ENCODE results near the gene ITGAE.

Gene ITGAE

DNA sequence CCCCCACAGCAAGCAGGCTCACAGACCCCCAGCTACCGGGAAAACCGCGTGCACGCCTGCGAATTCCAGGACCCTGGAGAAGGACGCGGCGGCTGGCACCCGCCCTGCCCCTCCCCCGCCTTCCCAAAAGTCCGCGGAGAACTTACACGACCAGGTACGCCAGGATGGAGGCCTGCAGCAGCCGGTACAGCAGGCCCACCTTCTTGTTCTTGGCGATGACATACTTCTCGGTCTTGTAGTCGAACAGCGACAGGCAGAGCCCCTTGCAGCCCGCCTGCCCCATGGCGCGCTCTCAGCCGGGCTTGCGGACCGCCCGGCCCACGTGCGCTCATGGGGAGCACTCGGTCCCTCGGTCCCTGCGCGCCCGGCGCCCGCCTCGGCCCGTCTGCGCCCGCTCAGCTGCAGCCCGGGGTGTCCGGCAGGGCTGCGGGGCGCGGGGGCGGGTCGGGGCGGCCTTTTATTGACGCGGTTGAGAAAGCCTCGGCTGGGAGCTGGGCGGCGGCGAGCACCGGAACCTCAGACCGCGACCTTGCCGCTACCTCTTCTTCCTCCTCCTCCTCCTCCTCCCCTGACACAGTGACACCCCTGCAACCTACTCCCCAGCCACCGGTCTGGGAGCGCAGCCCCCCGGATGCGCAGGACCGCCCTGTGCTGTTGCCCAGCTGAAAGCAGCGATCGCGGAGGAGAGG is 105.1 kb downstream of the ITGAE start, which contains the start of gene P2RX5:
TSS of gene P2RX5 (minus strand) at position 433 of the 689 bp plus-strand sequence. CDS start at position 283, 150 bp downstream.
- DNase-seq (ENCODE audit: low read depth in 1 of 2, low spot score in 1 of 2) = peak in 1 of 2 donors; percentile 23

DNA sequence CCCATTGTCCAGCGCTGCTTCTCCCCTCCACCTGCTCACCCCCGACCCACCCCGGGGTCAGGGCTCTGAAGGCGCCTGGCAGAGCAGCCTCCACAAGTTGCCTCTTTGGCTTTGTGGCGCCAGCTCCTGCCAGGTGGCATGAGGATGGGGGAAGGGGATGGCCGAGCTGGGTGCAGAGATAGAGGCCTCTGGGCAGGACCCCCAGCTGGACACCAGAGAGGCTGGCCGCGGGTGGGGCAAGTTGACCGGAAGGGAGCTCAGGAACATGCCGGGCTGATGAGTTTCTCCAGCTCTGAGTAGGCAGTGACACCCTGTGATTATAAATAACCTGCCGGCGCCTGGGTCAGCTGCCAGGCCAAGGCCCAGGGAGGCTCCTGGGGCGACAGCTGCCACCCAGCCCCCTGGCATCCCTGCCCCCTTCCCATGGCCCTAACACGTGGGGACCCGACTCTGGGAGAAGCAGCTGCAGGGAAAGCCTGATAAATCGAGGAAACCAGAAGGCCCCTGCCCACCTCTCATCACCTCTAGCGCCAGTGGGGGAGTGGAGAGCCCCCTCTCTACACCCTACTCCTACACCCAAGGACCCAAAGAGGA is 105.8 kb downstream of the ITGAE start:
- no peak for DNase-seq (ENCODE audit: low read depth in 1 of 2, low spot score in 1 of 2)

DNA sequence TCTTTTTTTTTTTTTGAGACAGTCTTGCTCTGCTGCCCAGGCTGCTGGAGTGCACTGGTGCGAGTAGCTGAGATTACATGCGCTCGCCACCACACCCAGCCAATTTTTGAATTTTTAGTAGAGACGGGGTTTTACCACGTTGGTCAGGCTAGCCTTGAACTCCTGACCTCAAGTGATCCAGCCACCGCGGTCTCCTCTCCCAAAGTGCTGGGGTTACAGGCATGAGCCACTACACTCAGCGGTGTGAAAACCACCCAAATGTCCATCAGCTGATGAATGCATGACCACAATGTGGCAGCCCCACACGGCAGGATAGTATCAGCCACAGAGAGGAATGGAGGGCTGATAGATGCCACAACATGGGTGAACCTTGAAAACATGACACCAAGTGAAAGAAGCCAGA is 107.2 kb downstream of the ITGAE start:
- DNase-seq (ENCODE audit: low read depth in 1 of 2, low spot score in 1 of 2) = no peak

DNA sequence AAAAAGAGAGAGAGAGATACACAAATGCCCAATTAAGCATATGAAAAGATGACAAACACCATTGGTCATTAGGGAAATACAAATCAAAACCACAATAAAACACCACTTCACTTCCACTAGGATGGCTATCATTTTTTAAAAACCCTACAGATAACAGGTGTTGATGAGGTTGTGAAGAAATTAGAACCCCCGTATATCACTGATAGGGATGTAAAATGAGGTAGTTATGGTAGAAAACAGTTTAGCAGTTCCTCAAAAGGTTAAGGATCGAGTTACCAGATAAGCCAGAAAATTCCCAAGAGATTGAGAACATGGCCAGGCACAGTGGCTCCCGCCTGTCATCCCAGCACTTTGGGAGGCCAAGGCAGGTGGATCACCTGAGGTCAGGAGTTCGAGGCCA is 107.8 kb downstream of the ITGAE start:
- no peak for DNase-seq (ENCODE audit: low read depth in 1 of 2, low spot score in 1 of 2)

DNA sequence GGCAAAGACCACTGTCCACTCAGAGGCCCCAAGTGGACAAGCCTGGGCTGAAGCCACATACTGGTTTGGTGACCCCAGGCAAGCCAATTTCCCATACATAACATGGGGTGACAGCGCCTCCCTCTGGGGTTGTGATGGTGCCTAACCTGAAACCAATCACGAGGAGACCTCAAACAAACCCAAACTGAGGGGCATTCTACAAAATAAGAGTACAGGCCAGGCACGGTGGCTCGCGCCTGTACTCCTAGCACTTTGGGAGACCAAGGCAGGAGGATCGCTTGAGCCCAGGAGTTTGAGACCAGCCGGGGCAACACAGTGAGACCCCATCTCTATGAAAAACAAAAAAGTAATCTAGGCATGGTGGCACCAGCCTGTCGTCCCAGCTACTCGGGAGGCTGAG is 108.6 kb downstream of the ITGAE start:
- no peak for DNase-seq (ENCODE audit: low read depth in 1 of 2, low spot score in 1 of 2)

DNA sequence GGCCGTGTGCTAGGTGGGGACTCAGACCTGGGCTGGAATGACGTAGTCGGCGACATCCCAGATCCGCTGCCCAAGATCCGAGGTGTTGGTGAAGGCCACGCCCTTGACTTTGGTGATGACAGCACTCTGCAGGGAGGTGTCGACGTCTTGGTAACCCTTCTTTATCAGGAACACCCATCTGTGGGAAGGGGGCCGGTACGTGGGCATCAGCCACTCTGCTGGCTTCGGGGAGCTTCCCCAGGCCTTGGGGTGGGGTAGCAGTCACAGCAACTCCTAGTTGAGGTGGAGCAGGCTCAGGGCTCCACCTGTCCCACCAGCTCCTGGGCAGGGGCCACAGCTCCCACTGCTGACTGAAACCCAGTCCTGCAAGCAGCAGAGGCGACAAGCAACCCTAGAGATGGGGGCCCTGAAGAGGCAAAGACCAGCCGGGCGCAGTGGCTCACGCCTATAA is 109.3 kb downstream of the ITGAE start:
- no peak for DNase-seq (ENCODE audit: low read depth in 1 of 2, low spot score in 1 of 2)

DNA sequence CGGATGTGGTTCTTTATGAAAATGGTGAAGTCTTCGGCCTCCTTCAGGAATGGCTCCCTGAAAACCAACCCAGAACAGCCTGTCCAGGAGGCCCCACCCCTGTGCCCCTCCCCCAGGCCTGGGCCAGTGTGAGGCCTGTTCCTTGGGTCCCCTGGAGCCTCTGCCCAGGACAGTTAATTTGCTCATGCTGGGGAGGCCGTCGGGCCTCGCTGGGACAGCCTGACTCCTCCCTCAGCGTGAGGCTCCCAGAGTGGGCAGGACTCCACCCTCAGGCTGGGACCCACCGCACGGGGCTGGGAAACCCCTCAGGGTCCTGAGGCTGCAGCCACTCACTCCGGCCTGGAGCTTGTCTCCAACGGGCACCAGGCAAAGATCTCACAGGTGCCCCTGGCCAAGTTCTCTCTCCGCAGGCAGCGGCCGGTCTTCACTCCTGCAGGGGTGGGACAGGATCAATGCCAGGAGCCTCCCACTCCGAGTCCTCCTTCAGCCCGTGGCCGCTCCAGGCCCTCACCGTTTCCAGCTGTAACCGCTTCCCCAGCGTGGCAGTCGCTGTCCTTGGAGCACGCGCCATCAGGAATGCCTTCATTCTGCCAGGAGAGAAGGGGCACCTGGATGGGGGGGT is 110.8 kb downstream of the ITGAE start:
- no peak for DNase-seq (ENCODE audit: low read depth in 1 of 2, low spot score in 1 of 2)

DNA sequence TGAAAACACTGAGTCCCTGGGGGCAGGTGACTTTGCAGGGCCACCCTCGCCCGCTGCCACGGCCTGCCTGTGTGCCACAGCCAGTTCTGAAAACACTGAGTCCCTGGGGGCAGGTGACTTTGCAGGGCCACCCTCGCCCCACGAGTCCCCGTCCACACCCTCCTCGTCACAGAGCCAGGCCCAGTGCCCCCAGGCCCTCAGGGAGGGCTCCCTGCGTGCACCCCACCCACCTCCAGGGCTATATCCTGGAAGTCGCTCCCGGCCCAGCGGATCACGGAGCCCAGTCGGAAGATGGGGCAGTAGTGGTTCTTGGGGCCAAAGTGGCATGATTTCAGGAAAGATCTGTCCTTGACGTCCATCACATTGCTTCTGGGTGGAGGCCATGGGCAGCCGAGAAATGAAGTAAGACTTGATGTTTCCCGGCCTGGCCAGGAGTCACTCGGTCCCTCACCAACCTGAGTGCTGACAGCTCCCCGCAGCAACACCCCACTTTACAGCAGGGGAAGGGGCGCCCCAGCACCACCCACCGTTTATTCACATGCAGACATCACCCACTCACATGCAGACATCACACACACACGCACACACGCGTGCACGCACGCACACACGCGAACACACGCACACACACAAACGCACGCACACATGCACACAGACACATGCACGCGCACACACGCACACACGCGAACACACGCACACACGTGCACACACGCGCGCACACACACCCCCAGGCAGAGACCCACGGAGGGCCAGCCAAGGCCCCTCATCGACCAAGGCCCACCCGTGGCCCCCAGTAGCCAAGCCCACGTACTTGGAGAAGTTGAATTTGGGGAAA is 111.5 kb downstream of the ITGAE start:
- no peak for DNase-seq (ENCODE audit: low read depth in 1 of 2, low spot score in 1 of 2)

DNA sequence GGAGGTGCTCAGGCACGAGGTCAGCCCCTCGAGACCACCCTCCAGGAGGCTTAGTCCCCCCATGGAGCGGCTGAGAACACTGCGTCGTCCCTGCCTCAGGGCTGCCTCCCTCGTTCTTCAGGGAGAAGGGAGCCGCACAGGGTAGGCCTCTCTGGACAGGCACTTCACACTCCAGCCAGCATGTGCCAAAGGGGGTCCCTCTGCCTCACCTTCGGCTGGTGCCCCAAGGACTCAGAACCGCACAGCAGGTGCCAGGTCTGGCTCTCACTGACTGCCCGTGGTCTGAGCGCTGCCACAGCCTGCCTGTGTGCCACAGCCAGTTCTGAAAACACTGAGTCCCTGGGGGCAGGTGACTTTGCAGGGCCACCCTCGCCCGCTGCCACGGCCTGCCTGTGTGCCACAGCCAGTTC is 112.1 kb downstream of the ITGAE start:
- DNase-seq (ENCODE audit: low read depth in 1 of 2, low spot score in 1 of 2) = no peak

DNA sequence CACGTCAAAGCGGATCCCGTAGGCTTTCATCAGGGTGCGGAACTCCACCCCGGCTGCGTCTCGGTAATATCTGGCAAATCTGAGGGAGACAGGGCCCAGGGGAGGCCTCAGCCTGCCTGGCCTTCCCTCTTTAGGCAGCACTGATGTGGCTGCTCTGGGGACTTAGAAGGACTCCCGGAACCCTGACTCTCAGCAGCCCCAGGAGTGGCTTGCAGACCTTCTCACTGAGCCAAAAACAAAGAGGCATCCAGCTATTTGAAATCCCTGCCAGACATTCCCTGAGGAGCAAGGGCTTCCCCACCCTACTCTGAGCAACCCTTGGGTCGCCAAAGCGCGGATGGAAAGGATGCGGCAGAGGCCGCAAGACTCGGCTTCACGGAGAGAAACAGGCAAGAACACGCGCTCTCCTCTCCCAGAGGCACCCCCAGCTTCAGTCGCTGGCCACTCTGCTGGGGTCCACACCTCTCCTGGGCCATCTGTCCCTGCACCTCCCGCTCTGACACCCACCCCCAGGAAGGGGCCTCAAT is 112.9 kb downstream of the ITGAE start:
- DNase-seq (ENCODE audit: low read depth in 1 of 2, low spot score in 1 of 2) = no peak

DNA sequence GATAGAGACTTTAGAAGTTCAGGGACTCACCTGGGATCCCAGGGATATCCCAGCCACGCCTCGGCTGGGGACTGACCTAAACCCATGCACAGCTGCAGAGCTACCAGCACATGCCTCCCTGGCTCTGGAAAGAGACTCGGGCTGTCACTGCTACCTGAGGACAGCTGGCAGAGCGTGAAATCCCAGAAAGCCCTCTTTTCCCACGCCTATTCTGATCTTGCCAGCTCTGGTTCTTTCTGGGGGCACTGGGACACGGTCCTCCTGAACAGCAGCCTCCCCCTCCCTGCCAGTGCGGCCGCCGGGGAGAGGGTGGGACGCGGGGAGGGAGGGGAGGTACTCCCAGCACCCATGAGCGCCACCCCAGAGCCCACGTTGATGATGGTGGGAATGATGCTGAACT is 115.8 kb downstream of the ITGAE start:
- DNase-seq (ENCODE audit: low read depth in 1 of 2, low spot score in 1 of 2) = no peak

DNA sequence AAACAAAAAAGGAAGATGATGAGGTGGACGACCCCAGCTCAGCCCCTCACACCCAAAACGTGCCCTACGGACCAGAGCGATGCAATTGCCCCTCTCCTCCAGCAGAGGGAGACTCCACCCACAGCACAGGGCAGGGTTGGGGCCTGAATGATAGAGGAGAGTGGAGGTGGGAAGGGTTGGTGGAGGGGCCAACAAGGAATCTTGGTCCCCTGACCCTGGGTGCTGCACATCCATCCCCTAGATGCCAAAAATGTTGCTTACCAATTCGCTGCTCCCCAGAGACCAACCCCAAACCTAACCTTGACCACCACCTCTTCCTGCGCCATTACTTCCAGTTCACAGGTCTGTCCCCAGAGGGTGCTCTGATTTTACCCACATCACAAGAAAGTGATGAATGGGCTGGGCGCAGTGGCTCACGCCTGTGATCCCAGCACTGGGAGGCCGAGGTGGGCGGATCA is 117.9 kb downstream of the ITGAE start:
- peak in 1 of 2 donors; percentile 39 for DNase-seq (ENCODE audit: low read depth in 1 of 2, low spot score in 1 of 2)

DNA sequence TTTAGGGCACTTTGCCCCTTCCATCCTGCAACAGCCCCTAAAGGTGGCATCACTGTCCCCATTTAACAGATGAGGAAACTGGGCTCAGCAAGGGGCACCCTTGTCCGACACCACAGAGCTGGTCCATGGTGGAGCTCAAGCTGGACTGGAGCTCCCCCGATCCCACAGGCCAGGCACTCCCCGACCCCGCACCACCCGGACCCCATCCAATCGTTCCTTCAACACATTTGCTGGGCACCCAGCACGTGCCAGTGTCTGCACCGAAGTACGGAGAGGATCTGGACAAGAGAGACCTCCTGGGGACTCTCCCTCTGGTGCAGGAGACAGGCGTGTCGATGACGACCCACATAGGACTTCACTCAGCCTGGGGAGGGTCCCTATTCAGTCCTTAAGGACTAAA is 119.0 kb downstream of the ITGAE start:
- DNase-seq (ENCODE audit: low read depth in 1 of 2, low spot score in 1 of 2) = no peak

DNA sequence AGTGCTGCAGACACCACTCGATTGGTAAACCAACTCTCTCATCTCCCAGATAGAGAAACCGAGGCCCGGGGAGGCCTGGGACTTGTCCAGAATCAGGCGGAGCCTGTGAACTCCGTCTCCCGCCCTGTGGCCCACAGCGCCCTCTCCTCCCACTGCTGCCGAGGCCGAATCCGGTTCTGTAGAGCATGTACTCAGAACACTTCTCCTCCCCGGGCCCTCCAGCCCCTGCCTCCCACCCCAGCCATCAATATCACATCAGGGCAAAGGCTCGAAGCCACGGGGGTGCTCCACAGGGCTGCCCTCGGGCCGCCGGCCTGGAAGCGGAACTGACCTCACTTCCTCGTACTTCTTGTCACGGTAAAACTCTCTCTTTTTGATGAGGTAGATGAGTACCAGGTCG is 119.4 kb downstream of the ITGAE start:
- no peak for DNase-seq (ENCODE audit: low read depth in 1 of 2, low spot score in 1 of 2)

DNA sequence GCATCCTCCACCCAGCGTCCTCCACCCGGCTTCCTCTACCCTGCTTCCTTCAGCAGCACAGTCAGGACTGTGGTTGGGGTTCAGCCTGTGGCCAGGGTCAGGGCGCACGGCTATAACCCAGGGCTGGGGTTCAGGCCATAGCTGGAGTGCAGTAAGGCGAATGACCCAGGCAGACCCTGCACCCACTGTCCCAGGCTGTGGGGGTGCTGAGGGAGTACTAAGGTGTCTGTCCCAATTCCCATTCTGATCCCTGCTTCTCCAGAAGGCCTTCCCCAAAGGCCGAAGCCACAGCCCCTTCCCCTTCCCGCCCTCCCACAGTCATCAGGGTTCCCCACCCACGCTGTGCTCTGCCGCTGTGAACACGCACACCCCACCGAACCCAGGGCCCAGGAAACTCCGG is 119.9 kb downstream of the ITGAE start:
- DNase-seq (ENCODE audit: low read depth in 1 of 2, low spot score in 1 of 2) = no peak

DNA sequence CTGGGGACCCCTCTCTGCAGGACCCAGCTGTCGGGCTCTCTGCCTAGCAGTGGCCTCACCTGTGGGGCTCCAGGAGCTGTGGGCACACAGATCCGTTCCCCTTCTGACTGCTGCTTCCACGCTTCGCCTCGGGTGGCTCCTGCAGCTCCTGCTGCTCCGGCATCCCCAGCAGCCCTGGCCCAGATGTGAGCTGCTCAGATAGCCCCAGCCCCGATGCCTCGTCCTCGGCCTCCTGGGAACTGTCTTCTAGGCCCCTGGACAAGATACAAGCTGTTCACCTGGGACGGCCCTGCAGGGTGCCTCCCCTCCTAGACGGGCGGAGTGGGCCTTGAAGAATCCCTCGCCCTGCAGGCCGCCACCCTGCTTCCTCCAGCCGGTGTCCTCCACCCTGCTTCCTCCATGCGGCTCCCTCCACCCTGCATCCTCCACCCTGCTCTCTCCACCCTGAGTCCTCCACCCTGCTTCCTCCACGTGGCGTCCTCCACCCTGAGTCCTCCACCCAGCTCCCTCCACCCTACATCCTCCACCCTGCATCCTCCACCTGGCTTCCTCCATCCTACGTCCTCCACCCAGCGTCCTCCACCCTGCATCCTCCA is 121.4 kb downstream of the ITGAE start:
- no peak for DNase-seq (ENCODE audit: low read depth in 1 of 2, low spot score in 1 of 2)

DNA sequence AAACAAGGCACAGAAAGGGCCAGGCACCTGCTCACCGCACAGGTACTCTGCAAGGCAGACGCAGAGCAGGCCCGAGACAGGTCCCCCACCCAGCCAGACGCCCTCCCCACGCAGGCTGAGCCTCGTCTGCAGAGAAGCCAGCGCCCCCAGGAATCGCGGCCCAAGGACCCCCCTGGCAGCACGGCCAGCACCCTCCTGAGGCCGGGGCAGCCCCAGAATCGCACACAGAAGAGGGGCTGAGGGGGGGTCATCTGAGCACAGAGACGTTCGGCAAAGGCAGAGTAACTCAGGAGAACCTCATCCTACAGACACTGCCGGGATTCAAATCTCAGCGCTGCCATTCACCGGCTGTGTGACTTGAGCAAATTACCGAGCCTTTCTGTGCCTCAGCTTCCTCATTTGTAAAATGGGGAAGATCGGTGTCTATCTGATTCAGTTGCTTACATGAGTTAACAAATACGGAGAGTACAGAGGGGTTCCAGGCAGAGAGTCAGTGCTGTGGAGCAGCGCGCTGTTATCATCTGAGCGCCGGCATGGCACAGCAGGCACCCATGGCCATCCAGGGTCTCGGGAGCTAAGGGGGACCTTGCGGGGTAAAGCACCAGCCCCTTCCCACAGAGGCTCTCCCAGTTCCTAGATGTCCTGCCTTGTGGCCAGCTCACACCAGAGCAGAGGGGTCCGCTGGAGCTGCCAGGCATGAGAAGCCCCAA is 122.0 kb downstream of the ITGAE start:
- DNase-seq (ENCODE audit: low read depth in 1 of 2, low spot score in 1 of 2) = no peak

DNA sequence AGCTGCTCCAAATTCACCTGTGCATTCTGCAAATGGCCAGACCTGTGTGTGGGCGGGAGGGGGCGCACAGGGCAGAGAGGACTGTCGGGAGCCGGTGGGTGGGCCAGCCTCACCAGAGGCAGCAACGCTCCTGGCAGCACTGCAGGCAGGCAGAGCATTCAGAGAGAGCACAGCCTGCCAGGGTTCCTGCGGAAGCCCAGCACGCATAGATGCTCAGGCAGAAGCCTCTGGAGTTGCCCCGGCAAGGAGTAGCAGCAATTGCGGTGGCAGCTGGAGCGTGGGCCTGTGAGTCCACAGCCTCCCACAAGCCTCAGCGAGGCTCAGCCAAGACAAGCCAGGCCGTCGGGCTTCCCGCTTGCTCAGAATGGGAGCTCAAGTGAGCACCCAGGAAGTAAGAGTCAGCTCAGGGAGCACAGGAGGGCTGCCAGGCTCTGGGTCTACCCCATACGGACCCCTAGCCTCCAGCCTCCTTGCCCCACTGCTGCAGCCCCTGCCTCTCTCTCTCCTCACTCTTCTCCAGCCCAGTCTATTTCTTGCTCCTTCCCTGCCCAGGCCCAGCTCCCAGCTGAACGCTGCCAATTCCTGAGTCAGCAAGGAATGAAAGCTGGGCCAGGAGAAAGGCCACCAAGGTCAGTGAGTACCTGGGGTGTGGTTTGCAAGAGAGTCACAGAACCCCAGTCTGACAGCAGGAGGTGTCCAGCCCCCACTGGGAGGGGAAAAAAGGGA is 122.7 kb downstream of the ITGAE start:
- DNase-seq (ENCODE audit: low read depth in 1 of 2, low spot score in 1 of 2) = no peak

DNA sequence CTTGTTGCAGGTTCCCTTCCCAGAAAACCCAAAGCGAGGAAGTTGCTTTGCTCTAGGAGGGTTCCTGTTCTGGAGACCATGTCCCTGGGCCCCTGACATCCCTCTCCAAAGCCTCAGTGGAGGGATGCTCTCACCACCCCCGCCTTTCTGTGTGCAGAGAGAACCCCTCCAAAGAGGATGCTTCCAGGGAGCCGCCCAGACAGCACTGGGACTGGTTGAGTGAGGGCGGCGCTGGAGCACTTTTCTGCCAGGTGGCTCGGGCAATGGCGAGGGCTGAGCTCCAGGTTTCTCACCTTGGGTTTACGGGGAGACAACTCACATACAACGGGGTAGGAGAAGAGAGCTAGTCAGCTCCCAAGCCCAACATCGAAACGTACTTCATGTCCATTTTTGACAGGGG is 125.1 kb downstream of the ITGAE start:
- no peak for DNase-seq (ENCODE audit: low read depth in 1 of 2, low spot score in 1 of 2)

DNA sequence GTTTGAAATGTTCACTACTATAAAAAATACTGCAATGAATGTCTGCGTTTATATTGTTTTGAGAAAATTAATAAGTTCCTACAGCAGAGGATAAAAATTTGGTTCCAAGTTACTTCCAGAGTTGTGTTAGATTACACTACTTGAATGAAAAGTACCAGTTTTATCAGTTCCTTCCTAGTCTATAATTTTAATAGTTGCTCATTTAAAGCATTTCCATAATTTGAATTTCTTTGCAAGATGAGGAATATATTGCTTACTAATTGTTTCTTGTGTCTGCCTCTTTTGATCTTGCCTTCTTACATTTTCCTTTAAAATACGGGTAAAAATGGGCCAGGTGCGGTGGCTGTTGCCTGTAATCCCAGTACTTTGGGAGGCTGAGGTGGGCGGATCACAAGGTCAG is 128.4 kb downstream of the ITGAE start:
- no peak for DNase-seq (ENCODE audit: low read depth in 1 of 2, low spot score in 1 of 2)

Data from stimulated activated CD4-positive, alpha-beta T cell treated with anti-CD3 and anti-CD28 coated beads, Interleukin-15, amount 100 ng/mL, for 1 hour (primary cell).